ENCODE data around the gene AMACR.
A peak's percentile ranks its signal among the peaks of the same experiment; 100 is the strongest.
"Not testable (repeated sequence)": the region's sequence is repeated elsewhere in the genome, so short reads cannot be mapped to it uniquely, and the experiment has no call there.

Gene AMACR

GRCh38 chr5:34035756-34036155 lies 27.9 kb upstream of the AMACR start:
- DNase-seq, result peak; percentile 45 to 60 (median 49)

- DNase-seq, result no peak
Observed at GRCh38 chr5:34034534-34035327, 26.9 kb upstream of the AMACR start.

GRCh38 chr5:34031966-34032365 lies 24.1 kb upstream of the AMACR start:
- no peak for DNase-seq

GRCh38 chr5:34031117-34031516 lies 23.3 kb upstream of the AMACR start:
- no peak for DNase-seq

- not testable (repeated sequence) for DNase-seq
Observed at GRCh38 chr5:34030585-34030984, 22.7 kb upstream of the AMACR start.

GRCh38 chr5:34030048-34030447 lies 22.2 kb upstream of the AMACR start:
- no peak for DNase-seq

- no peak for DNase-seq
Observed at GRCh38 chr5:34028349-34028748, 20.5 kb upstream of the AMACR start.

- no peak for DNase-seq
Observed at GRCh38 chr5:34026089-34026761, 18.4 kb upstream of the AMACR start.

GRCh38 chr5:34022121-34022705 lies 14.4 kb upstream of the AMACR start:
- no peak for DNase-seq

GRCh38 chr5:34021334-34021733 lies 13.5 kb upstream of the AMACR start:
- DNase-seq, result no peak

GRCh38 chr5:34020726-34021125 lies 12.9 kb upstream of the AMACR start:
- no peak for DNase-seq

- DNase-seq, result no peak
Observed at GRCh38 chr5:34017254-34017653, 9.4 kb upstream of the AMACR start.

- DNase-seq, result no peak
Observed at GRCh38 chr5:34016750-34017149, 8.9 kb upstream of the AMACR start.

- no peak for DNase-seq
Observed at GRCh38 chr5:34016222-34016621, 8.4 kb upstream of the AMACR start.

- DNase-seq, result no peak
Observed at GRCh38 chr5:34015120-34015822, 7.4 kb upstream of the AMACR start.

- DNase-seq, result no peak
Observed at GRCh38 chr5:34014626-34015025, 6.8 kb upstream of the AMACR start.

GRCh38 chr5:34013547-34013946 lies 5.7 kb upstream of the AMACR start:
- no peak for DNase-seq

- DNase-seq, result no peak
Observed at GRCh38 chr5:34012791-34013190, 4.9 kb upstream of the AMACR start.

- DNase-seq, result no peak
Observed at GRCh38 chr5:34011536-34011935, 3.7 kb upstream of the AMACR start.

GRCh38 chr5:34010146-34010545 lies 2.3 kb upstream of the AMACR start:
- not testable (repeated sequence) for DNase-seq

GRCh38 chr5:34009610-34010009 lies 1.8 kb upstream of the AMACR start:
- DNase-seq, result no peak

- no peak for DNase-seq
Observed at GRCh38 chr5:34008802-34009201, 952 bp upstream of the AMACR start.

GRCh38 chr5:34007201-34007620 lies 639 bp downstream of the AMACR start:
- peak in 2 of 3 donors; percentile 6 to 9 for DNase-seq
